Epithelial cell of proximal tubule (primary cell): ENCODE measurements around the gene ADCYAP1. TPM values are rescaled to one million over a fixed set of nuclear protein-coding genes. Genes with fewer than 3 reads are reported as not detected.

Experiments
- DNase-seq: peaks from one replicate; pipeline ENCODE4 v3.0.0-alpha.2; 2011; ENCODE audit warnings: low read depth
- H3K4me3 ChIP-seq: 2 replicates; pipeline ENCODE4 v1.5.1; 2011; ENCODE audit warnings: low read depth, mild to moderate bottlenecking, low read length
- CTCF ChIP-seq: conservative IDR thresholded peaks from 2 replicates; pipeline ENCODE4 v1.5.1; 2012; ENCODE audit warnings: low read depth, mild to moderate bottlenecking, low read length
- total RNA-seq: library from RNA; depleted of rRNA; stranded (reverse); fragments of >200 nt; gene quantifications from 2 replicates; pipeline ENCODE4 v1.2.3, GENCODE V29; 2015

Gene ADCYAP1
- total RNA-seq, 1 donor from 2014 or later, result not detected

GRCh38 chr18:910247-910646 is 5.6 kb downstream of the ADCYAP1 start:
- no peak overlapping the region for H3K4me3 ChIP-seq
- TF ChIP-seq CTCF, result no peak

GRCh38 chr18:911025-911424 is 6.4 kb downstream of the ADCYAP1 start:
- DNase-seq, result no peak
- H3K4me3 ChIP-seq, result no peak overlapping the region
- TF ChIP-seq CTCF, result no peak

More at GRCh38 chr18:910247-910646, 5.6 kb downstream of the ADCYAP1 start:
- DNase-seq, result no peak

GRCh38 chr18:911486-911885 is 6.8 kb downstream of the ADCYAP1 start:
- DNase-seq, result no peak
- no peak overlapping the region for H3K4me3 ChIP-seq
- TF ChIP-seq CTCF, result no peak

- TF ChIP-seq CTCF, result no peak
Observed at GRCh38 chr18:916562-916961, 11.9 kb downstream of the ADCYAP1 start.

GRCh38 chr18:919078-919477 is 14.4 kb downstream of the ADCYAP1 start:
- DNase-seq, result no peak
- no peak for TF ChIP-seq CTCF
- H3K4me3 ChIP-seq, result no peak overlapping the region

More at GRCh38 chr18:916562-916961, 11.9 kb downstream of the ADCYAP1 start:
- no peak overlapping the region for H3K4me3 ChIP-seq
- DNase-seq, result no peak

- no peak overlapping the region for H3K4me3 ChIP-seq
- TF ChIP-seq CTCF, result no peak
- DNase-seq, result no peak
Observed at GRCh38 chr18:923144-923866, 18.6 kb downstream of the ADCYAP1 start.

GRCh38 chr18:924987-925386 is 20.3 kb downstream of the ADCYAP1 start:
- DNase-seq, result no peak
- no peak overlapping the region for H3K4me3 ChIP-seq
- no peak for TF ChIP-seq CTCF
